Kasumi-1 (cell line): ENCODE results near the gene STARD3.
A peak's percentile ranks its signal among the peaks of the same experiment; 100 is the strongest.
"Not testable (repeated sequence)": the region's sequence is repeated elsewhere in the genome, so short reads cannot be mapped to it uniquely, and the experiment has no call there.

Source experiments
- DNase-seq, 2 experiments: peaks; one replicate each; lab custom pipeline; 2025; lab: John Stamatoyannopoulos, UW

The STARD3 gene

DNA sequence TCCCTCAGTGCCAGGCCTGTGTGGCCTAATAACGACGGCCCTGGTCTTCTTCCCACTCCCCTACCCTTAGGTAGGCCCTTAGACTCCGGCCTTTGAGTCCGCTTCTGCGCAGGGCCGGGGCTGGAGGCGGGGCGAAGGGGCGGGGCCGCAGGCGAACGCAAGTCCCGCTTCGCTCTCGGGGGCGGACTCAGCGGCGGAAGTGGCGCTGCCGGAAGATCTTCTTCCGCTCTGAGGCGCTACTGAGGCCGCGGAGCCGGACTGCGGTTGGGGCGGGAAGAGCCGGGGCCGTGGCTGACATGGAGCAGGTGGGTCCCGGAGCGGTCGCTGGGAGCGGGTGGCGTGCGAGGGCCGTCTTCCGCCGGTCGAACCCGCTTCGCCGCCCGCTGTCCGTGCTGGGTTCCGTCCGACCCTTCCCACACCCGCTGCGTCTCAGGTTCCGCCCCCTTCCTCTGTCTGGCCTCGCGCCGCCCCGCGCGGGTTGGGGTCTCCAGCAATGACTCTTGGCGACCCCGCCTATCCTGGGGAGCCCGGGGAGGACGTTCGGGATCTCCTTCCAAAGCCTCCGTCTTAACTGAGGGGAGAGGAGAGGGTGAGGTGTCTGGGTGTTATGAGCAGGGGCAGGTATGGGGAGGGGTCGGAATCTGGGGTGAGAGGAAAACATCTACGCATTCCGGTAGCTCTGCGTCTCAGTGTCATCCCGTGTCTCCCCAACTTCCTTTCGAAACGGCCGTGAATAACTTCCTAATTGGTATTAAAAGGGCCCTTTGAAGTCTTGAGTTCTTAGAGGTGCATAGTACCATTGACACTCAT lies at the start of gene STARD3:
STARD3 (plus strand) TSS at position 218 of the 810 bp plus-strand sequence. CDS start 16,388 bp downstream, outside the sequence.
- peak; percentile 71 to 72 for DNase-seq

DNA sequence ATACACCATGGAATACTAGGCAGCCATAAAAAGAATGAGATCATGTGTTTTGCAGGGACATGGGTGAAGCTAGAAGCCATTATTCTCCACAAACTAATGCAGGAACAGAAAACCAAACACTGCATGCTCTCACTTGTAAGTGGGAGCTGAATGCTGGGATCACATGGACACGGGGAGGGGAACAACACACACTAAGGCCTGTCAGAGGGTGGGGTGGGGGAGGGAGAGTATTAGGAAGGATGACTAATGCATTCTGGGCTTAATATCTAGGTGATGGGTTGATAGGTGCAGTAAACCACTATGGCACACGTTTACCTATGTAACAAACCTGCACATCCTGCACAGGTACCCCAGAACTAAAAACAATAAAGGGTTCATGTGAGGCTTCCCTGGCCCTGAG lies 46.8 kb upstream of the STARD3 start:
- not testable (repeated sequence) for DNase-seq

DNA sequence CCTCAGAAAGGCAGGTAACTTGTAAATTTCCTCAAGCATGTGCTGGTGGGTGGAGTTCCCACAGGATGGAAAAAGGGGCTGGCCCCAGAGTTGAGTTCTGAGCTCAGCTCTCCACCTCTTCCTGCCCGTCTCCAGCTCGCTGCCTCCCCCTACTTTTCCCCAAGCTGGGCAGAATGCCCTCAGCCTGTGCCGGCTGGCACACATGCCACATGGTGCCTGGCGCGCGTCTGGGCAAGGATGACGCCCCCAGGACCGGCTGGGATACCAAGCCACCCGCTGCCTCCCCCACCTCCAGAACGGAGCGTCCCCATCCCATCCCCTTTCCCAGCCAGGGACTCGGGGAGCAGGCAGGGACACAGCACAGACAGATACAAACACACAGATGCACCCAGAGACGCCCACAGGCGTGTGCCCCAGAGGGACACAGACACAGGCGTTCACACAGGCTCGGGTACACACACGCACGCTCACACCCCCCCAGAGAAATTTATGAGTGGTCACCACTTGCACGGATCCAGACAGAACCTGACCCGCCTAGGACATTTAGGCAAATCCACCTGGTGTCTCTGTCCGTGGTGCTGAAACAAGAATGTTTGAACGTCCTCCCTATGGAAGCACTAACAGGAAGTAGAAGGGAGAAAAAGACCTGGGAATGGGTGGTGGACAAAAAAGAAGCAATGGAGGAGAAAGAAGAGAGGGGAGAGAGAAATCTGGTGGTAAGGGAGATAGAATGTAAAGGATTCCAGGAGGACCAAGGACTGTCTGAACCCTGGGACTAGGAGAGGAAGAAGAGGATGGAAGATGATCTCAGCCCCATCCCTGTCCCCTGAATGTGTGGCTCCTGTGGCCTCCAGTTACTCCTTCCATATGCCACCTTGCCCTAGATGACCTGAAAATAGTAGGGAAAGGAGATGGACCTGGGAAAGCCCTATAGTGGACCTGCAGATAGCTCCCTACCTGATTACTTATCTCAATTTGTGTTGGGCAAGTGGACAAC lies 44.7 kb upstream of the STARD3 start:
- DNase-seq: no peak

DNA sequence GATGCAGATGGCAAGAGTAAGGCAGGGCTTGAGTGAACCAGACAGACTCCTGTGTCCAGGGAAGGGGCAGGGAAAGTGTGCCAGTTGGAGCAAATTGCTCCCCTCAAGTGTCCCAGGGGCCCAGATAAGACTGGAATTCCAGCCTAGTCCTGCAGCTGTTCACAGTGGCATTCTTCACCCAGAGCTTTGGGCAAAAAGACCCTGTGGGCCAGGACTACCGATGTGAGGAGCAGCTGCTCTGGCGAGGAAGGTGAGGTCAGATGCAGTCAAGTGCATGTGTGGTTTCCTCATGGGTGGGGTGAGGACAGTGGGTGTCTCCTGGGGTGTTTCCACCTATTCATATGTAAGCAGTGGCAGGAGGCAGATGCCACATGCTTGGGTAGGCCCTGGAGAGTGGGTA lies 43.6 kb upstream of the STARD3 start:
- DNase-seq: no peak

DNA sequence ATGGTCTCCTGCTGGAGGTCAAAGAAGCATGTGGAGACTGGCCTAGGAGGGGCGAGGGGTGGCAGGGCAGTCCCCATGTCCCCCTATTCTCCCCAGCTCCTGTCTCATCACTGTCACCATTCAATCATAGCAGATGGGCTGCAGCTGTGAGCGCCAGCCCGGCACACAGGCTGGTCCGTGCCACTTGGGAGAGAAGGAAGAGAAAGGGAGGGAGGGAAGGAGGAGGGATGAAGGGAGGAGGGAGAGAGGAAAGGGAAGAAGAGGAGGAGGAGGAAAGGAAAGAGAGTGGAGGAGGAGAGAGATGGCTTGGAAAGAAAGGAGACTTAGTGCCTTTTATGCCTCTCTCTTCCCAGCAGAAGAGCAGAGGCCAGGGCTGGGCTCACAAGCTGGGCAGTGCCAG lies 41.6 kb upstream of the STARD3 start:
- no peak for DNase-seq

DNA sequence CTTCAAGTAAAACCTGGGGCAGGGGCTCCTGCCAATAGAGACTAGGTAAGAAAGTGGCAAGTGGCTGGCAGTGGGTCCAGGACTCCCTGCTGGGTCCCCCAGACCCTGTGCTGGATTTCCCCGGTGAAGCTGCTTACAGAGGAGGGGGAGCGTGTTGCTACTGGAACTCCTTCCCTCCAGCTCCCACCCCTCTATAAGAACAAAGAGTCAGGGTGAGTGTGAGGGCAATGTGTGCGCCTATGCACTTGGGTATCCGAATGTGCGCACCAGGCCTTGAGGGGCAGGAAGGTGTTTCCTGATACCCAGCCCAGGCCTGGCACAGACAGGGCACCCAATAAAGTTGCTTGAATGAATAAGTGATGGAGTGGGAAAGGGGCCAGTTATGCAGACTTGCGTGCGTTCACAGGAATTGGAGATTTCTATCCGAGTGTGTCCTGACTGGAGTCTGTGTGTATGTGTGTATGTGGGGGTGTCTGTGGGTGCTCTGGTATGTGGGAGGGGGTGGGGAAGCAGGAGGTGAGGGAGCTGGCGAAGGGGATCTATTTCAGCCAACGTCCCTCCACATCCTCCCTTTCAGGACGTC lies 40.9 kb upstream of the STARD3 start:
- DNase-seq: no peak

DNA sequence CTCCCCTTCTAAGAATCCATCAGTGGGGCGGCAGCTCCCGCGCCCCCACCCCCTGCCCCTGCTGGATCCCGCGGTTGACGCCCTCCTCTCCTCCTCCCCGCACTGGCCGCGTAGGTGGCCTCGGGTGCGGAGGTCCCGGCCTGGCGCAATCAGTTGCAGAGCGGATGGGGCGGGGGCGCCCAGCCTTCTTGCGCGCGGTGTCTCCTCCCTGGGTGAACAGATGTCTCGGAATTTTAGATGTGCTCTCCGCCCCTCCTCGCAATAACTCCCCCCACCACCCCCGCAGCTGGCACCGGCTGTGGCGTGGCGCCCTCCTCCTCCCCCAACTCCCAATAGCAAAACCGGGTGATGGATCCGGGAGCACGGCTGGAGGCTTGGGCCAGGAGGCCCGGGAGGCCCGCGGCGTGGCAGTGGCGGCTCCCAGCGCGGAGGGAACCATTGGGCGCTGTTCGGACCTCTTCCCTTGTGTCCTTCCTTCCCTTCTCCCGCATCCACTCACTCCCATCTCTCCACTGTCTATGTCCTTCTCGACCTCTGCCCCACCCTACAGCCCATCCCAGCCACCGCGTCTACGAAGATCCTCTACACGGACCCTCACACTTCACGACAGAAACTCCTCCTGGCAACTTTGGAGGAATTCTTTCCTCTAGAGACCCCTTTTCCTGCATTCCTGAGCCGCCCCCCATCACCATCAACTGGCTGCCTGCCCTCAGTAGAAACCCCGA lies 40.2 kb upstream of the STARD3 start:
- DNase-seq: no peak

DNA sequence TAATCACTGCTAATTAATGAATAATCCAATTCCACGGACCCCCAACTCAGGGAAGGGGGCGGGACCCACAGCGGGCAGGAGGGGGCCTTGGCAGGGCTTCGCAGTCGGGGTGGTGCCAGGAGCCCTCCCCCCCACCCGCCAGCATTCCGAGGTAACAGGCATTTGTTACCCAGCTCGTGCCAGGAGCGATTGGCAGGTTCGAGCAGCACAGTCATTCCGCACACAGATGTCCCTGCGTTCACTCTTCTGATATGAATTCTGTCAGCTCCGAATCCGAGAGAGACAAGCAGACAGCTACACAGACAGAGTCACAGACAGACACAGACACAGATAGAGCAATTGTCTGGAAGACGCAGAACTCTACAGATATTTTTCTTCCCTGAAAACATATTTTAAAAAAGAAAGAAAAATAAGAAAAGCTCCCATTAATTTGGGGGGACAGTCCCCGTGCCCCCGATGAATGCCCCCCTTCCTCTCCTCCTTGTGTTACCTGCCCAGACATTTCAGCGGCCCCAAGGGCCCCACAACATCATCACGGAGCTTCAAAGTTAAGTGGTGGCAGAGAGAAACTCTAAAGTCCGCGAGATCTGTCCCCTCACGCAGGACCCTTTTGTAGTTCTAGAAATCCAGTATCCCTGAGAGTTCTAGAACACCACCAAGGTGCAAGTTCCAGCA lies 39.4 kb upstream of the STARD3 start:
- DNase-seq: no peak

DNA sequence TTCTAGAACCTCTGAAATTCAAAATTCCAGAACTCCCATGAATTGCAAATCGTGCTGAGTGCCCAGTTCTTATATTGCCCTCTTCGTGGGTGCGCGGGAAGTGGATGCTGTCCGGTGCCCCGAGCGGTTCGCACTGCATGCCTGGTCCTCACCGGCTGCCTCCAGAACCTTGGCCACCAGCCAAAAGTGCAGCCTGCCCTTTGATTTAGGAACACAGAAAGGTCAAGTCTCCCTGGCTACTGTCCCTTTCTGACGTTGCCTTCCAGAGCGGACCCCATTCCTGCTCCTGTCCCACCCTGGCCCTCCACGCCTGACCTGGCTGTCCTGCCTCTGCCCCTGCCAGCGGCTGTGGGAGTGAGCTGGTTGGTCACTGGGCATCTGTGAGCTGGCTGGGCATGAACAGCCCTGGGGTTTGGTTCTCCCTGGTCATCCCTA lies 38.9 kb upstream of the STARD3 start:
- DNase-seq: no peak

DNA sequence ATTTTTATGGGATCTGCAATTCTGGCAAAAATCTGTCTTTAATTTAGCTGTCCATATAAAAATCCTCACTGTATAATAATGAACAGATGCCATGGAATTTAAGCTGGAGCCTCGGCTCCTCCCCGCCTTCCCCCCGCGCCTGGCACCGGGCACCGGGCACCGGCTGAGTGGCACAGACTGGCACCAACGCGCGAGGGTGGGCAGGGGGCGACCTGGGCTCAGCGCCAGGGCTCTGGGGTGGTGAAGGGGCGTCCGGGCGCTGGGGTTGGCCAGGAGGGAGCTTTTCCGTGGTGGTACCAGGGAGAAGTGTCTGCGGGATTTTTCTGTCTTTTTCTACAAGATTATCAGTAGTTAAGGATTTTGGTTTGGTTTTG lies 38.3 kb upstream of the STARD3 start:
- DNase-seq: no peak

DNA sequence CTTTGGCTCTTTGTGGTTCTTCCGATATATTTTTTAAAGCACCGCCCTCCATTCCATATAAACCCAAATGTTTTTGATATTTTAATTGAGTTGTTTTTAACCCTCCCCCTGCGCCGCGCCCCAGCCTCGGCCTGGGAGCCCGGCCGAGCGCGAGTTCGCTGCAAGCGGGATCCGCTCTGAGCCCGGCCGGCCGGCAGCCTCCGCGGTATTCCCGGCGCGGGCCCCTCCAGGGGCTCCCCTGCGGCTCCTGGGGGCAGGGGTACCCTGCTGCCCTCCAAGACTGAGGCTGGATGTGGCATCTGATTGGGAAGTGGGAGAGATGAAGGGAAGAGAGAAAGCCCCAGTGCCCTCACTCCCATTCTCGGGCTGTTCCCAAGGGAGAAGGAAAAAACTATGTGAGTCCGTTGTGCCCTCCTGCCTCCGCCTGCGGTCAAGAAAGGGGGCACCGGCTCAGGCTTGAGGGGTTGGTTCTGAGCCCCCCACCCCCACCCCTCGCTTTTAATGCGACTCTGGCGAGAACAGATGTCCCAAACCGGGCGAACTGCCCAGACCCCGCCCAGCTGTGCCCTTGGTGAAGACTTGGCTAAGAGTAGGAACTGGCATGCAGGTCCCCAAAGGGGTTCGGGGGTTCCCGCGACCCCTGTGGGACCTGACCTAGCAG lies 37.8 kb upstream of the STARD3 start:
- DNase-seq: no peak

DNA sequence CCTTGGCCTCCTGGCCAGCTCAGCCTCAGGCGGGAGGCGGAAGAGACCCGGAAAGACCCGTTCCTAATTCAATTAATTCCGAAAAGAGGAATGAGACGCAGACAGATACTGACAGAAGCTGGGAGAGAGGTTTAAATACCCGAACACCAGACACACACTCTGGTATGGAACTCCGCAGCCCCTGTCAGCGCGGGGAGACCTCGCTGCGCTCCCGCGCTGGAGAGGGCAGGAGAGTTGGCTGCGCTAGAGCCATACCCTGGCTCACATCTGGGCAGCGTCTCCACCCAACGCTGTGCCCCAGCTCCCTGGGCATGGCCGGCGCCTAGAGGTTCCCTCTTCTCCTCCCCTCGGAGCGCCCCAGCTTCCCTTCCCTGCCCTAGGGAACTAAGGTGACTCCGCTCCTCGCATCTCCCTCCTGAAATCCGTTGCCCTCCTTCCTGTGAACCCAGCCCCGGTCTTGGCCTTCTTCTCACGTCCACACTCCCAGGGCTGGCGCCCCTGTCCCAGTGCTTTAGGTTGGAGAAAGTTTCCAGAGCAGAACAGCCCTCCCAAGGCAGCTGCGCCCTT lies 37.2 kb upstream of the STARD3 start:
- DNase-seq: no peak

DNA sequence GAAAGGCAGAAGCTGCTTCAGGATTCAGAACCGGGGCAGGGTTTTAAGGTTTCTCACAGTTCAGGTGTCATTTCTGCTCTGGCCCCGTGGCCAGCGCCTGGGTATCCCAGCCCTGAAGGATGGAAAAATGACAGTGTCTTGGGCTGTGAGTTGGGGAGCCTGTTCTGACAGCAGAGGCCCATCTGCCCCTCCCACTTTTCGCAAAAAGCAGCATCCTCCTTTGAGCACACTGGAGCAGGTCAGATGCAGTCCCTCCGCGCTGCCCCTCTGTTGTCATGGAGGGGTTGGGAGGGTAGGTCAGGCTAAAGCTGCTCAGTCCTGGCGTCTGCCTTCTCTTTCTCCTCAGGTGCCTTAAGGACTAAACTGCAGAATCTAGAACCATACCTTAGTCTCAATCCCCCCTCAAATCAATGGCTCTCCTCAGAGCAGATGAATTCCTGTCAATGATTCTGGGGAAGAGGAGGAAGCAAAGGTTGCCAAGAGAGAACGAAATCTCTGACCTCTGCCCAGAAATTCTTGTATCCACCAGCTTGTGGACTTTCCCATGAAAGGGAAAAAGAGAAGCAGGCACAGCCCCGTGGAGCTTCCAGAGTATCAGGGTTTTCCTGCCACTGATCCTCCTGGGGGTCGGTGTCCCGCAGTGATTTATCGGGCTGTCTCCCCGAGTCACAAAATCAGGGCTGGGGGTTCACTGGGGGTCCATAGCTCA lies 36.5 kb upstream of the STARD3 start:
- DNase-seq: no peak

DNA sequence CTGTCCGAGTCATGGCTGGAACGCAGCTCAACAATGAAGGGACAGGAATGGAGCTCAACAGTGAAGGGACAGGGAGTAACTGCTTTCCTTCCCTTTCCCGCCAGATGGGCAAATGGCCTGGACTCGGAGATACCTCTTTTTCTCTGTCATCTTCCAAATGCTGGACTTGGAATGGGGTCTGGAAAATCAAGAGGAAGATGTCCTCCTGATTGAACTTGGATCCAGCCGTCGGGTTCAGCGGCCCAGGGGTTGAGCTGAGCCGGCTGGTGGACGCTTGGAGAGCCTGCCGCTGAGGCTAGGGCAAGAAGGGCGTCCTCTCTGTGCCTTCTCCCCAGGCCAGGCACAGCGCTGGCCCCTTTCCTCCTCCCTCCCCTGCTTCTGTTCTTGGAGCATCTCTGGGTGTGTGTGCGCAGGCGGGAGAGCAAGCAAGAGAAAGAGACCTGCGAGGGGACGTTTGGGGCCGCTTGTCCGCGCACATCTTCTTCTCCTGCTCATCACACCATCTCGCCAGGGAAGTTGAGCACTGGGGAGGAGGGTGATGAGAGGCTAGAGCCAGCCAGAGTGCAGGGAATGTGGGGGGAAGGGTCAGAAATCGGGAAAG lies 35.8 kb upstream of the STARD3 start:
- DNase-seq: no peak

DNA sequence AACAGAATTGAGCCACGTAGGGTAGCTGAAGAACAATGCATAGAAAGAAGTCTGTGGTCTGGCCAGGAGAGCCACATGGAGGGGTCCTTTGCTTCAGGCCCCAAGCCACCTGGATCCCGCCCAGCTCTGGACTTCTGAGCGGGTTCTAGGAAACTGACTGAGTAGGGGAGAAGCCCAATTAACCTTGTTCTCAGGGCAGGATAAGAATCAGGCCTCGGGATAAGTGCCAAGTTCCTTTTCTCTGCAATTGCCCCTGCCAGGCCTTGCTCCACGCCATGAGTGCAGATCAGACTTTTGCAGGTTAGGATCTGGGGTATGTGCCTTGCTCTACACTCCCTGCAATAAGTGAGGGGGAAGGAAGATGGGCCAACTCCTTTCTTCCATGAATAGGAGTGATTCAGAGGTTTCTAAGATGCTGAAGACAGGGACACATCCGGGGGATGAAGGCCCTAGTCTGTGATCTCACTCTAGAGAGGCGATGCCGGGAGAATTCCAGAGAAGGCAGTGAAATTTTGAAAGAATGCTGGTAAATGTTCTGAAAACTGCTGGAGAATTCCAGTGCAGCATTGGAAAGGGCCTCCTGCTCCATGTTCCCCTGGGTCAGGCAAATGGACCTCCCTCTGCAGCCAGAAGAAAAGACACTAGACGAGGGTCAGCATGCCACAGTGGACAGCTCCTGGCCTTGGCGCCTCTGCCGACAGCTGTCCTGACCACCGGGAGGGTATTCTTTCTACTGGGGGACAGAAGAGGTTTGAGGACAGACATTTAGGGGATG lies 35.0 kb upstream of the STARD3 start:
- DNase-seq: no peak

DNA sequence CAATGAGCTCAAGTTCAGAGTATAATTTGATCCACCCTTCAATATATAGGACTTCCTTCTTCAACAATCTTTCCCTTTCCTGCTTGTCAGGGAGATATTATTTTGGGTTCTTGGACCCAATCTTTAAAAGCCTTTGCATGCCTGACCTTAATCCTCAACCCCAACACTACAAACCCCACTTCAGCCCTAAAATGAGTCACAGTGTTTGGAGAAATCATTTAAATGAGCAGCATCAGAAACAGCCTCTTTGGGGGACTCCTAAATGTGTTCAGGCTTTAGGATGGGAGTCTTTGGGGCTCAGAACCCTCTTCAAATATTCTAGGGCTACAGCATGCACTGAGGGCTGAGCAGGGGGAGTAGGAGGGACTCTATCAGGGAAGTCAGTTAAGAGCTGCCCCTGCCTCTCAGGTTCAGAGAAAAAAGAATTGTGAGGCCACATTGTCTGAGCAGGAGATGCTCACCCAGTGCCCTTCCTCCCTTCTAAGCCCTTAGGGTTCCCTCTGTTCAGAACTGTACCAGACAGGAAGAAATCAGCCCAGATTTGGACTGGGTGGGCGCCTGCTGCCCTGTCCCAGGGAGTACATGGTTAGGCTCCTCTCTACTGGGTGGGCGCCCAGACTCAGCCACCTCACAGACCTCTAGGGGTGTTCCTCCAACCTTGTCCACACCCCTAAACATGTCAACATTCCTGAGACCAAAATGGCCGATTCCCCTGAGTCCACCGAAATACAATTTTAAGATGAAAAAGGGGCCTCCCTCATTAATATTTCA lies 34.2 kb upstream of the STARD3 start:
- DNase-seq: no peak

DNA sequence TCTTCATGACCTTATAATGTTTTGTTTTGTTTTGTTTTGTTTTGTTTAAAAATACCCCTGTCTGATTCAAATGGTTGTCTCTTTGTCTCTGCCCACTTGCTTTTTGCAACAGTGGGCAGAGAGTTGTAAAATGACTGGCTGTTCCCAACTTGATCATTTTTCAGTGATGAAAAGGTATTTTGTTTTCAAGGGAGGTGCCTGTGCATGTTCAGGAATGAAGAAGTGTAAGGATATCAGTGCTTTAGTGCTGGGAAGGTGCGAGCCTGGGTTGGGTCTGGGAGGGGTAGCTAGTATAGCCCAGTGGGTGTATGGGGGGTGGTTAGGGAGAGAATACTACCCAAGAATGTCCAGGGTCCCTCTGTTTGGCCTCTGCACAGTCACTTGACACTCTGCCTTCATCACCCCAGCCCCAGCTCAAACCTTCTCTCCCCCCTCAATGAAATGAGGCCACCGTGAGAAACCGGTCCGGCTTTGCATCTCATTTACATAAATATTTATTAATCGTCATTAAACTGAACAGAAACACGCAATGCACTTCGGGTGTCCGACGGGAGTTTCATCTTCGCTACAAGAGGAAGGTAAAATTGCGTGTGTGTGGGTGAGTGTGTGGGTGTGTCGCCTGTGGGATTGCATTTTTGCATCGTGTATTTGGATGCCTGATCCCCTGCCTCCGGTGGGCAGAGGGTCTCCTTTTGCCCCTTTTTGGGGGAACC lies 33.5 kb upstream of the STARD3 start:
- DNase-seq: no peak
